OCI-LY3 (cell line): Measurements from ENCODE around the gene ANGPTL4.

Experiments used
- EZH2phosphoT487 ChIP-seq: fragments of 200-600 bp; shearing (Covaris generic); IDR thresholded peaks from 2 replicates; pipeline ENCODE4 v1.6.1; 2018; ENCODE audit warnings: antibody characterized with exemption, mixed run types, low read depth
- TF ChIP-seq, protein P1 (sequence below): fragments of 200-600, 300-600 bp; sonication (generic); IDR thresholded peaks from 2 replicates; pipeline ENCODE4 v1.5.1; 2014; ENCODE audit warnings: antibody characterized with exemption, low read length, low read depth

DNA sequence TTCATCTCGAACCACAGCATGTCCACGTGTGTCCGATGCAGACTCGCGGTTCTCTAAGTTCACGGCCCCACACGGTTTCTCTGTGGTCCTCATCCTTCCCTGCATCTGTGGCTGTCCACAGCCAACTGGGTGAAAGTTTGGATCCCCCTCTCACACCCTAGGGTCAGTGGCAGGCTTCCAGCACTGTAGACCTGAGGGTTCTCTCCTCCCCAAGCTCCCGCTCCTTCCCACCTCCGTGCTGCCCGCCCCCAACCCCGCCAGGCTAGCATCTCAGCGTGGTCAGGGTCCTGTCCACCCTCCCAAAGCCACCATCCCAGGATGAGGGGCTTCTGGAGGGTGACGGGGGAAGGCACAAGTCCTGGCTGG lies 3.0 kb downstream of the ANGPTL4 start:
- TF ChIP-seq, protein P1, sequence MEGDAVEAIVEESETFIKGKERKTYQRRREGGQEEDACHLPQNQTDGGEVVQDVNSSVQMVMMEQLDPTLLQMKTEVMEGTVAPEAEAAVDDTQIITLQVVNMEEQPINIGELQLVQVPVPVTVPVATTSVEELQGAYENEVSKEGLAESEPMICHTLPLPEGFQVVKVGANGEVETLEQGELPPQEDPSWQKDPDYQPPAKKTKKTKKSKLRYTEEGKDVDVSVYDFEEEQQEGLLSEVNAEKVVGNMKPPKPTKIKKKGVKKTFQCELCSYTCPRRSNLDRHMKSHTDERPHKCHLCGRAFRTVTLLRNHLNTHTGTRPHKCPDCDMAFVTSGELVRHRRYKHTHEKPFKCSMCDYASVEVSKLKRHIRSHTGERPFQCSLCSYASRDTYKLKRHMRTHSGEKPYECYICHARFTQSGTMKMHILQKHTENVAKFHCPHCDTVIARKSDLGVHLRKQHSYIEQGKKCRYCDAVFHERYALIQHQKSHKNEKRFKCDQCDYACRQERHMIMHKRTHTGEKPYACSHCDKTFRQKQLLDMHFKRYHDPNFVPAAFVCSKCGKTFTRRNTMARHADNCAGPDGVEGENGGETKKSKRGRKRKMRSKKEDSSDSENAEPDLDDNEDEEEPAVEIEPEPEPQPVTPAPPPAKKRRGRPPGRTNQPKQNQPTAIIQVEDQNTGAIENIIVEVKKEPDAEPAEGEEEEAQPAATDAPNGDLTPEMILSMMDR: no peak
- no peak for TF ChIP-seq EZH2phosphoT487
